HG02610 (cell line): ENCODE data around the gene CALD1.

ENCODE experiments used
- ATAC-seq: cut with Tn5 transposase; IDR thresholded peaks from one replicate; pipeline ENCODE4 v1.9.1; 2021; ENCODE audit warnings: mild to moderate bottlenecking, moderate library complexity; ENCODE audit not compliant: unreplicated experiment

CALD1 gene

DNA sequence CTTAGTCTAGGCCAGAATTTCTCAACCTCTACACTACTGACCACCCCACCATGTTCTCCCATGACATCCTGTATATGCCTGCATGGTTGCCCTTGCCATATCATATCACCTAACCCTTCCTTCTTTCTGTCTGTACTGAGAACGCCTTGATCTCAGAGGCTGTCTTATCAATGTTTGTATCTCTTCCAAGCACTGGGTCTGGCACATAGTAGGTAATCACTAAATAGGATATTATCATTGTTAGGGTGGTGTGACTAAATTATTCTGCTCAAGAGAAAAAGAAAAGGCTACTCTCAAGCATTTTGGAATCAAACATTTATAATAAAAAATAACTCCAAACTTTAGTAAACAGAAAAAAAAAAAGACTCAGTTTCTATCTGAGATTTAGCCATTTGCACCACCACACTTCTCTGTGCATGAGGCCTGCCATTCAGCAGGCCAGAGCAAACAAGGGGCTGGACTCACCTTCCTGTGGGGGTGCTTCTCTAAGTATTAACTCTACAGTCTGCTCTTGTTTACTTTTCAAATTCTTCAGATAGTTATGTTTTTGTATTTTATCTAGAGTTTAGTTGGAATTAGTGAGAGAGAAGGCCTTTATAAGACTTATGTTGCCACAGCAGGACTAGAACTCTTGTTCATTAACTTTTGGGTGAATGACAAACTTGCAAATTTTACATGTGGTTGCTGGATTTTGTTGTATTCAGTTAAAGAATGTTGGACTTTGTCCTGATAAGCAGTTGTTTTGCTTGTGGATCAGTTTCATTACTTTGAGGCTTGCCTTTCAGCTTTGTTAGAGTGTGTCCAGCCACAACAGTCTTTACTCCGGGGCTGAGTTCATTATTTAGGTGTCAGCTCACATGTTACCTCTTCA lies 212.3 kb downstream of the CALD1 start:
- no peak for ATAC-seq

GRCh38 chr7:134992626-134993179 lies 213.3 kb downstream of the CALD1 start:
- ATAC-seq, result peak; percentile 72

- ATAC-seq, result no peak
These were observed 214.5 kb downstream of the CALD1 start for GRCh38 chr7:134993877-134994456.

DNA sequence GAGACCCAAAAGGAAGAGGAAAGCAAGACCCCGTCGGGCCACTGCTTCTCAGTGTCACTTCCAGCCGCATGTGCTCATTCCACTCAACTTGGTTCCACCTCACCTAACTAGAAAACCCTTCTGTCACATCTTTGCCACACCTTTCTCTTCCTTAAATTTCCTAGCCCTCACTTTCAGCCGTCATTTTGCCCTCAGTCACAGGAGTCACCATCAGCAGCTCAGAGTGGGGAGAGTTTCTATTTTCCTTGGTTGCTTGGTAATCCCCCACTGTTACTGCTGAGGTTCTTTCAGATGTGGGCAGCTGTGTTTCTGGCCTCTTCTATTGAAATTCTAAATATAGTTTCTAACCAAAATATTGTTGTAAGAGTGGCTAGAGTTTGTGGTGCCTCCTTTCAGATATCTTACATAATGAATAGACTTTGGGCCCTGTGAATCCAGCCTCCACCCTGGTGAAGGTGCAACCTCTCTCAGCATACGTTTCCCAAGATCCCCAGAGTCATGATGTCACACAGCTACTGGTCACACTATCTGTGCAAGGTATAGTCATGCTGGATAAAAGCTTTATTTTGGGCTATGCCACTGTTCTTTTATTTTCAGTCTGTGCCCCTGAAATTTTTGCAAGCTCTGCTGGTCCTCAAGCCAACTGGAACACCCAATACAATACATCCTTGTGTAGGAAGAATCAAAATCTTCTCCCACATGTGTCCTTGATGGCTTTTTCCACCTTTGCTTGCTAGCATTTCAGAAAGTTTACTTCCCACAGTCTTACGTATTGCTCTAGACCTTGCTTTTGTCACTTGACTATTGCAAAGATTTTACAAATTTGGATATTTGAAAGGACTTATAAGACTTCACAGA lies 216.0 kb downstream of the CALD1 start:
- peak; percentile 39 for ATAC-seq

DNA sequence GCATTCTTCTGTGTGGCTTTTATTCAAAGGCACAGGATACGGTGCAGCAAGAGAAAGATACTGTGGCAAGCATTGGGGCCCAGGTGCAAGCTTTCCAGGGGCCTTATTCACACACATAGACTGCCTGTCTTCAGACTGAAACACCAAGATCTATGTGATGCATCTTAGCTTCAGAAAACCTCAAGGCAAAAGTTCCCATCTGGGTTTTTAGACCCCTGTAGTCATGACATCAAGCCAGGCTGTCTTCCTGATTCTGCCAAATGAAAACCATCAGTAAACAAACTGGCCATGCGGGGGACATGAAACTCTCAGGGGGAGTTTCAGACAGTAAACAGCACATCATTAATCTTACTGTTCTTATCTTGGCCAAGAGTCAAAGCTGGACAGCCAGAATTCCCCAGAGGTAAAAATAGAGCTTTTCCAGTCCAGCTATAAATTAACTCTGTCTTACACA lies 216.7 kb downstream of the CALD1 start:
- ATAC-seq, result peak; percentile 59

- no peak for ATAC-seq
These were observed 217.9 kb downstream of the CALD1 start for GRCh38 chr7:134997214-134997885.

- no peak for ATAC-seq
These were observed 219.7 kb downstream of the CALD1 start for GRCh38 chr7:134999136-134999535.

GRCh38 chr7:135001390-135002165 lies 222.1 kb downstream of the CALD1 start:
- ATAC-seq, result no peak

- ATAC-seq, result no peak
These were observed 232.8 kb downstream of the CALD1 start for GRCh38 chr7:135012229-135012628.
